Bronchial epithelial cell (primary cell): Measurements from ENCODE around the gene COG3. TPM values are rescaled to one million over a fixed set of nuclear protein-coding genes. Genes with fewer than 3 reads are reported as not detected.
A peak's percentile ranks its signal among the peaks of the same experiment; 100 is the strongest.
"Not testable (repeated sequence)": the region's sequence is repeated elsewhere in the genome, so short reads cannot be mapped to it uniquely, and the experiment has no call there.

Experiments
- DNase-seq: peaks from one replicate; pipeline ENCODE4 v3.0.0-alpha.2; 2010; ENCODE audit warnings: low read depth
- FAIRE-seq: peaks from 2 replicates; lab custom pipeline; 2011; peaks lifted over from hg19 to GRCh38; lab: Jason Lieb, UNC
- H3K27me3 ChIP-seq: 2 replicates; pipeline ENCODE4 v1.5.1; 2011; ENCODE audit warnings: low read length; ENCODE audit not compliant: control insufficient read depth, insufficient read depth
- H3K36me3 ChIP-seq: 2 replicates; pipeline ENCODE4 v1.5.1; 2011; ENCODE audit warnings: low read length; ENCODE audit not compliant: control insufficient read depth, insufficient read depth
- H3K4me3 ChIP-seq: 2 replicates; pipeline ENCODE4 v1.5.1; 2011; ENCODE audit warnings: mild to moderate bottlenecking, low read depth, low read length, control low read depth
- total RNA-seq: library from RNA; depleted of rRNA; stranded (reverse); fragments of >200 nt; gene quantifications from 2 replicates; pipeline ENCODE4 v1.2.1, GENCODE V29; 2014
- TF ChIP-seq, protein P1 (sequence below): IDR thresholded peaks from 2 replicates; pipeline ENCODE4 v1.5.1; 2011; ENCODE audit warnings: mild to moderate bottlenecking, moderate library complexity, low read length, control low read depth, inconsistent platforms; ENCODE audit not compliant: insufficient read depth, severe bottlenecking

Gene COG3, protein sequence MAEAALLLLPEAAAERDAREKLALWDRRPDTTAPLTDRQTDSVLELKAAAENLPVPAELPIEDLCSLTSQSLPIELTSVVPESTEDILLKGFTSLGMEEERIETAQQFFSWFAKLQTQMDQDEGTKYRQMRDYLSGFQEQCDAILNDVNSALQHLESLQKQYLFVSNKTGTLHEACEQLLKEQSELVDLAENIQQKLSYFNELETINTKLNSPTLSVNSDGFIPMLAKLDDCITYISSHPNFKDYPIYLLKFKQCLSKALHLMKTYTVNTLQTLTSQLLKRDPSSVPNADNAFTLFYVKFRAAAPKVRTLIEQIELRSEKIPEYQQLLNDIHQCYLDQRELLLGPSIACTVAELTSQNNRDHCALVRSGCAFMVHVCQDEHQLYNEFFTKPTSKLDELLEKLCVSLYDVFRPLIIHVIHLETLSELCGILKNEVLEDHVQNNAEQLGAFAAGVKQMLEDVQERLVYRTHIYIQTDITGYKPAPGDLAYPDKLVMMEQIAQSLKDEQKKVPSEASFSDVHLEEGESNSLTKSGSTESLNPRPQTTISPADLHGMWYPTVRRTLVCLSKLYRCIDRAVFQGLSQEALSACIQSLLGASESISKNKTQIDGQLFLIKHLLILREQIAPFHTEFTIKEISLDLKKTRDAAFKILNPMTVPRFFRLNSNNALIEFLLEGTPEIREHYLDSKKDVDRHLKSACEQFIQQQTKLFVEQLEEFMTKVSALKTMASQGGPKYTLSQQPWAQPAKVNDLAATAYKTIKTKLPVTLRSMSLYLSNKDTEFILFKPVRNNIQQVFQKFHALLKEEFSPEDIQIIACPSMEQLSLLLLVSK
- total RNA-seq, result 42.2 and 47.4 TPM in 2 replicates

DNA sequence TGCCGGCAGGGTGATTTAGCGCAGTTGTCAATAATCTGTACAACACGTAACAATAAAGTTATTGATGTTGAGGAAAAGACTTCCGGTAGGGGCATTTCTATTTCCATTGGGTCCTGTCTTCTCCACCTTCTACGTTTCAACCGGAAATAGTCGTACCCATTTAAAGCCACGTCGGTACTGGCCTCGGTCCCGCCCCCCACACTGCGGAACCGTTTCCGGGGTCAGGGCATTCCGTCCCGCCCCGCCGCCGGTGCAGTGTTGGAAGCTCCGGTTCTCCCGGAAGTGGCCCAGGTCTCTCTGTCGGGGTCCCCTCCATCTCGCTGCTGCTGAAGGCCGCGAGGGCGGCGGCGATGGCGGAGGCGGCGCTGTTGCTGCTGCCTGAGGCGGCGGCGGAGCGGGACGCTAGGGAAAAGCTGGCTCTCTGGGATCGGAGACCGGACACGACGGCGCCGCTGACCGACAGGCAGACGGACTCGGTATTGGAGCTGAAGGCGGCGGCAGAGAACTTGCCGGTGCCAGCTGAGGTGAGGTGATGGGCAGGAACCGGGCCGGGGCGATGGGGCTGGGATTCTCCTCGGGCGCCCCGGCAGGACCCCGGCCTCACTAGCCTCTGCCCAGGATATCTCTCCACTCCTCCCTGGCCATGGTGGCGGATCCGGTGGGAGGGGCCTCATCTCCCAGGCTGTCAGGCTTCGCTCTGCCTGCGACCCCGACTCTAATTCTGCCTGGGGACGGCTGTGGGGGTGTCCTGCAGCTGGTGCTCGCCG is at the start of gene COG3:
Gene COG3, plus strand, starts transcription at position 253 of the 767 bp plus-strand sequence. Its CDS starts 98 bp downstream, at position 351.
- no peak for FAIRE-seq
- H3K36me3 ChIP-seq, result no peaks in the 10 kb centered on the region
- TF ChIP-seq, protein P1, sequence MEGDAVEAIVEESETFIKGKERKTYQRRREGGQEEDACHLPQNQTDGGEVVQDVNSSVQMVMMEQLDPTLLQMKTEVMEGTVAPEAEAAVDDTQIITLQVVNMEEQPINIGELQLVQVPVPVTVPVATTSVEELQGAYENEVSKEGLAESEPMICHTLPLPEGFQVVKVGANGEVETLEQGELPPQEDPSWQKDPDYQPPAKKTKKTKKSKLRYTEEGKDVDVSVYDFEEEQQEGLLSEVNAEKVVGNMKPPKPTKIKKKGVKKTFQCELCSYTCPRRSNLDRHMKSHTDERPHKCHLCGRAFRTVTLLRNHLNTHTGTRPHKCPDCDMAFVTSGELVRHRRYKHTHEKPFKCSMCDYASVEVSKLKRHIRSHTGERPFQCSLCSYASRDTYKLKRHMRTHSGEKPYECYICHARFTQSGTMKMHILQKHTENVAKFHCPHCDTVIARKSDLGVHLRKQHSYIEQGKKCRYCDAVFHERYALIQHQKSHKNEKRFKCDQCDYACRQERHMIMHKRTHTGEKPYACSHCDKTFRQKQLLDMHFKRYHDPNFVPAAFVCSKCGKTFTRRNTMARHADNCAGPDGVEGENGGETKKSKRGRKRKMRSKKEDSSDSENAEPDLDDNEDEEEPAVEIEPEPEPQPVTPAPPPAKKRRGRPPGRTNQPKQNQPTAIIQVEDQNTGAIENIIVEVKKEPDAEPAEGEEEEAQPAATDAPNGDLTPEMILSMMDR, result peak; percentile 46

GRCh38 chr13:45415112-45415511 is 49.6 kb upstream of the COG3 start:
- TF ChIP-seq, protein P1, result no peak
- H3K4me3 ChIP-seq, result no peak overlapping the region
- DNase-seq (no peak), FAIRE-seq (no peak)
- H3K36me3 ChIP-seq, result no peaks in the 10 kb centered on the region
- H3K27me3 ChIP-seq, result no peaks in the 10 kb centered on the region

More for the DNA sequence above, at the start of gene COG3:
- H3K27me3 ChIP-seq, result no peaks in the 10 kb centered on the region
- peak within 1 kb of the TSS; percentile 99 for H3K4me3 ChIP-seq
- DNase-seq, result peak; percentile 97

GRCh38 chr13:45416516-45417128 is 48.1 kb upstream of the COG3 start:
- H3K27me3 ChIP-seq, result no peaks in the 10 kb centered on the region
- no peaks in the 10 kb centered on the region for H3K36me3 ChIP-seq
- TF ChIP-seq, protein P1, result no peak
- FAIRE-seq (no peak), DNase-seq (no peak)
- H3K4me3 ChIP-seq, result peak overlapping the region; percentile 65

DNA sequence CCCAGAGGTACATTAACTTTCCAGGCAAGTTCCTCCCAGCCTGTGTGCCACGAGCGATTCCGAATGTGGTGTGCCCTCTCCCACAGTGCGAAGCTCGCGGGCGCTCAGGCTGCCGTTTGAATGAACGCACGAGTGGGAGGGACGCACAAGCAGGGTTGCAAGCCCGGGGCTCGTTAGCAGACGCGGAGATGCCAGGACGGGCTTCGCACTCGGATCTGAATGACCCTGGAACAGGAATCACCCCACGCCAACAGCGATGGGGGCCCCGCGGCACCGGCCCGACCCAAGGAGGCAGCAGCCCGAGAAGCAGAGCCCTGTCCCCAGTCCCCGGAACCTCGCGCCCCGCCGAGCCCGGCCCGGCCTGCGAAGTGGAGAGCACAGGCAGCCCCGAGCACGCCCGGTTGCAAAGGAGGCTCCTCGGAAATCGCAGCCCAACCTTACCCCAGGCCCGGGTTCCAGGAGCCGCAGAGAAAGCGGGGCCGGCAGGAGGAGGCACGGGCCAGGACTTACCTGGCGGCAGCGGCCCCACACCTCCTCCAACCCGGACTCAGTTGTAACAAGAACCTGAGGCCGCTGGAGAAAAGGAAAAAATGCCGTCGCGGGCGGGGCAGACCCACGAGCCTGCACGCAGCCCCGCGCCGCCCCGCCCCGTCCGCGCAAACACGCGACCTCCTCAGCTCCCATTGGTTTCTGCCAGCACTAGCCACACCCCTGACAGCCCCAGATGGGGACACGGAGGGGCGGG is 46.8 kb upstream of the COG3 start, which contains the start of gene SLC25A30:
Gene SLC25A30, minus strand, starts transcription at position 584 of the 745 bp plus-strand sequence. CDS start 6,948 bp downstream, outside the sequence.
- Histone ChIP-seq H3K27me3 (no peaks in the 10 kb centered on the region), H3K4me3 (peak within 1 kb of the TSS; percentile 65), H3K36me3 (no peaks in the 10 kb centered on the region)
- FAIRE-seq, result no peak
- TF ChIP-seq, protein P1, result no peak
- peak; percentile 72 for DNase-seq

DNA sequence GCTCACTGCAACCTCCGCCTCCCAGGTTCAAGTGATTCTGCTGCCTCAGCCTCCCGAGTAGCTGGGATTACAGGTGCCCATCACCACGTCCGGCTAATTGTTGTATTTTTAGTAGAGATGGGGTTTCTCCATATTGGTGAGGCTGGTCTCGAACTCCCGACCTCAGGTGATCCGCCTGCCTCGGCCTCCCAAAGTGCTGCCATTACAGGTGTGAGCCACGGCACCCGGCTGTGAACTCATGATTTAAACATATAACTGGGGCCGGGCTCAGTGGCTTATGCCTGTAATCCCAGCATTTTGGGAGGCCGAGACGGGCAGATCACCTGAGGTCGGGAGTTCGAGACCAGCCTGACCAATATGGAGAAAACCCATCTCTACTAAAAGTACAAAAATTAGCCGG is 45.4 kb upstream of the COG3 start:
- FAIRE-seq, DNase-seq, H3K36me3 ChIP-seq, H3K27me3 ChIP-seq, H3K4me3 ChIP-seq: not testable (repeated sequence)
